ENCODE measurements around the gene PKNOX2.

PKNOX2 gene

GRCh38 chr11:125423247-125423849 is 258.8 kb downstream of the PKNOX2 start:
- TF ChIP-seq EZH2phosphoT487 (IDR thresholded peaks at IDR 0.05; ENCODE audit: low read depth), result no peak
- TF ChIP-seq CTCF (IDR thresholded peaks at IDR 0.05; ENCODE audit: low read depth, low read length), result peak; percentile 69
- Histone ChIP-seq H3K4me1 (ENCODE audit: low read length) (no peaks in the 10 kb centered on the region), H3K36me3 (replicated peaks; ENCODE audit: low read depth, low read length) (no peaks in the 10 kb centered on the region), H3K27me3 (ENCODE audit: low read depth, low read length) (peaks cover 36% of the 10 kb centered on the region; the same call in 1 of the 2 replicates), H4K20me1 (ENCODE audit: insufficient read depth, low read length) (no peaks in the 10 kb centered on the region), H3K4me2 (ENCODE audit: low read length) (no peak overlapping the region), H3K9me3 (ENCODE audit: insufficient read depth, low read length) (no peaks in the 10 kb centered on the region), H2AFZ (ENCODE audit: low read depth, low read length) (no peak overlapping the region), H3K79me2 (ENCODE audit: low read length) (no peaks in the 10 kb centered on the region), H3K9ac (ENCODE audit: low read length) (no peak overlapping the region), H3K27ac (ENCODE audit: low read length) (no peak overlapping the region), H3K4me3 (ENCODE audit: low read length) (no peak overlapping the region)

- Histone ChIP-seq H3K36me3 (replicated peaks; ENCODE audit: low read depth, low read length) (no peaks in the 10 kb centered on the region), H4K20me1 (ENCODE audit: insufficient read depth, low read length) (no peaks in the 10 kb centered on the region), H2AFZ (ENCODE audit: low read depth, low read length) (no peak overlapping the region), H3K9ac (ENCODE audit: low read length) (no peak overlapping the region), H3K4me3 (ENCODE audit: low read length) (no peak overlapping the region), H3K27ac (ENCODE audit: low read length) (no peak overlapping the region), H3K27me3 (ENCODE audit: low read depth, low read length) (peaks cover 39% of the 10 kb centered on the region), H3K4me1 (ENCODE audit: low read length) (no peaks in the 10 kb centered on the region), H3K79me2 (ENCODE audit: low read length) (no peaks in the 10 kb centered on the region), H3K9me3 (ENCODE audit: insufficient read depth, low read length) (no peaks in the 10 kb centered on the region), H3K4me2 (ENCODE audit: low read length) (no peak overlapping the region)
- TF ChIP-seq CTCF (IDR thresholded peaks at IDR 0.05; ENCODE audit: low read depth, low read length) (no peak), EZH2phosphoT487 (IDR thresholded peaks at IDR 0.05; ENCODE audit: low read depth) (no peak)
Measured at GRCh38 chr11:125425601-125426000, 261.1 kb downstream of the PKNOX2 start.

DNA sequence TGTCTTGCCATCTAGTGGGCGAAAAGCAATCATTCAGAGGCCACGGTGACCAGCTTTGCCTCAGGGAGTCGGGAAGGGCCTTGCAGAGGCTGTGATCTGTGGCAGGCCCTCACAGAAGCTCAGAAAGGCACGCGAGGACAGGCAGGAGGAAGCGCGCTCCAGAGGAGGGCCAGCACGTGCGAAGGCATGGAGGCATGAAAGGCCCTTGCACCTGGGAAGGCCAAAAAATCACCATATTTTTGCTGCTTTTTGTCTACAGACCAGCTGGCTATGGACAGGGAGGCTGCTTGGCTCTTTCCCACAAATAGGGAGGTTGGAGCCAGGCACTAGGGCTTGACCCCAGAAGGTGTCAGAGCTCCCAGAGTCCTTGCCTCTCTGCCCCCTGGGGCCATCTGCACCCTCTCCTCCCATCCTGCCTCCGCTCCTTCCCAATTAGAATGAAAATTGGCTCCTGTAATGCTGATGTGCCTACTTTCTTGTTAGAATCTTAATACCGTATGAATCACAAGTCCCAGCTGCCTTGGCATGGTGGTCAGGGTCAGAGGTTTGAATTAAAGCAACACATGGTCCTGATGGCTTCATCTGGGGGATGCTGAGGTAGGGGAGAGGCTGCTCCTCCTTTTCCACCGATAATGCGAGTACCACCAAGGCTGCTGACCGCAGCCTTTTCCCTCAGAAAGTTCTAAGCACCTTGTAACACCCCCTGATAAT is 262.4 kb downstream of the PKNOX2 start:
- H3K9ac ChIP-seq (ENCODE audit: low read length), result no peak overlapping the region
- peaks cover 34% of the 10 kb centered on the region for H3K27me3 ChIP-seq (ENCODE audit: low read depth, low read length)
- H3K9me3 ChIP-seq (ENCODE audit: insufficient read depth, low read length), result no peaks in the 10 kb centered on the region
- no peak for TF ChIP-seq CTCF (IDR thresholded peaks at IDR 0.05; ENCODE audit: low read depth, low read length)
- TF ChIP-seq EZH2phosphoT487 (IDR thresholded peaks at IDR 0.05; ENCODE audit: low read depth), result no peak
- no peaks in the 10 kb centered on the region for H3K36me3 ChIP-seq (replicated peaks; ENCODE audit: low read depth, low read length)
- no peaks in the 10 kb centered on the region for H4K20me1 ChIP-seq (ENCODE audit: insufficient read depth, low read length)
- H3K4me1 ChIP-seq (ENCODE audit: low read length), result no peaks in the 10 kb centered on the region
- no peak overlapping the region for H3K4me2 ChIP-seq (ENCODE audit: low read length)
- no peak overlapping the region for H3K27ac ChIP-seq (ENCODE audit: low read length)
- H2AFZ ChIP-seq (ENCODE audit: low read depth, low read length), result no peak overlapping the region
- no peaks in the 10 kb centered on the region for H3K79me2 ChIP-seq (ENCODE audit: low read length)
- no peak overlapping the region for H3K4me3 ChIP-seq (ENCODE audit: low read length)

- Histone ChIP-seq H3K79me2 (ENCODE audit: low read length) (no peaks in the 10 kb centered on the region), H4K20me1 (ENCODE audit: insufficient read depth, low read length) (no peaks in the 10 kb centered on the region), H3K4me1 (ENCODE audit: low read length) (0 out of 2 replicates have a peak, but pooled peaks cover 2% of the 10 kb centered on the region), H3K36me3 (replicated peaks; ENCODE audit: low read depth, low read length) (no peaks in the 10 kb centered on the region), H3K9me3 (ENCODE audit: insufficient read depth, low read length) (no peaks in the 10 kb centered on the region), H3K4me3 (ENCODE audit: low read length) (peak overlapping the region; percentile 45), H3K27me3 (ENCODE audit: low read depth, low read length) (peaks cover 34% of the 10 kb centered on the region), H3K27ac (ENCODE audit: low read length) (no peak overlapping the region), H3K4me2 (ENCODE audit: low read length) (peak overlapping the region; percentile 52), H2AFZ (ENCODE audit: low read depth, low read length) (no peak overlapping the region; the same call in 1 of the 2 replicates), H3K9ac (ENCODE audit: low read length) (no peak overlapping the region)
- TF ChIP-seq EZH2phosphoT487 (IDR thresholded peaks at IDR 0.05; ENCODE audit: low read depth), result no peak
- peak; percentile 29; the same call in 1 of the 2 replicates for TF ChIP-seq CTCF (IDR thresholded peaks at IDR 0.05; ENCODE audit: low read depth, low read length)
Measured at GRCh38 chr11:125428486-125429173, 264.1 kb downstream of the PKNOX2 start.
